Measurements from ENCODE around the gene ENDOV.

GRCh38 chr17:80457236-80457856 lies 42.4 kb downstream of the ENDOV start:
- TF ChIP-seq CTCF (IDR thresholded peaks at IDR 0.05) (no peak), POLR2A (IDR thresholded peaks at IDR 0.05) (no peak)
